Coronary artery (tissue), 2 donors: Measurements from ENCODE around the gene TTC28.

Experiments used
- DNase-seq: peaks from one replicate; pipeline ENCODE4 v3.0.0-alpha.2; 2017; ENCODE audit warnings: low spot score
- H3K27ac ChIP-seq, 2 donors: fragments of 200-600 bp; sonication (generic); one replicate each; pipeline ENCODE4 v1.5.1; 2016 to 2019
- H3K4me3 ChIP-seq: fragments of 200-600 bp; sonication (generic); 2 replicates; pipeline ENCODE4 v1.5.1; 2016; ENCODE audit warnings: mild to moderate bottlenecking, moderate library complexity
- CTCF ChIP-seq: fragments of 200-600 bp; sonication (generic); IDR thresholded peaks from one replicate; pipeline ENCODE4 v1.5.1; 2019; ENCODE audit warnings: antibody characterized with exemption

TTC28 gene

GRCh38 chr22:28299309-28299708 is 380.3 kb downstream of the TTC28 start:
- no peak for TF ChIP-seq CTCF
- no peak overlapping the region for H3K27ac ChIP-seq
- no peak for DNase-seq
- no peak overlapping the region for H3K4me3 ChIP-seq

- H3K27ac ChIP-seq: no peak overlapping the region
- DNase-seq: no peak
- H3K4me3 ChIP-seq: no peak overlapping the region
- no peak for TF ChIP-seq CTCF
Measured at GRCh38 chr22:28297504-28297903, 382.1 kb downstream of the TTC28 start.

- no peak for DNase-seq
- no peak overlapping the region for H3K4me3 ChIP-seq
- no peak overlapping the region for H3K27ac ChIP-seq
- no peak for TF ChIP-seq CTCF
Measured at GRCh38 chr22:28296452-28296851, 383.2 kb downstream of the TTC28 start.

GRCh38 chr22:28283068-28283654 is 396.5 kb downstream of the TTC28 start:
- H3K27ac ChIP-seq: no peak overlapping the region
- H3K4me3 ChIP-seq: no peak overlapping the region
- no peak for TF ChIP-seq CTCF
- DNase-seq: no peak

- DNase-seq: no peak
- H3K4me3 ChIP-seq: no peak overlapping the region
- H3K27ac ChIP-seq: no peak overlapping the region
- no peak for TF ChIP-seq CTCF
Measured at GRCh38 chr22:28282405-28283067, 397.1 kb downstream of the TTC28 start.

GRCh38 chr22:28279888-28280287 is 399.8 kb downstream of the TTC28 start:
- TF ChIP-seq CTCF: no peak
- H3K4me3 ChIP-seq: no peak overlapping the region
- no peak for DNase-seq
- H3K27ac ChIP-seq: no peak overlapping the region

GRCh38 chr22:28269277-28269676 is 410.4 kb downstream of the TTC28 start:
- TF ChIP-seq CTCF: no peak
- H3K4me3 ChIP-seq: no peak overlapping the region
- DNase-seq: no peak
- H3K27ac ChIP-seq: no peak overlapping the region
